Thyroid gland (tissue), 4 donors: ENCODE data around the gene CACNA1I.

ENCODE experiments used
- POLR2A ChIP-seq, 2 donors: fragments of 450-650 bp; IDR thresholded peaks; one replicate each; pipeline ENCODE4 v1.6.1; 2017; ENCODE audit warnings: antibody characterized with exemption in 2 of 2, mild to moderate bottlenecking in 2 of 2, moderate library complexity in 1 of 2
- TF ChIP-seq, protein P1 (sequence below), 6 experiments: fragments of 200-600 bp in 3 of 6; fragments of 450-650 bp in 3 of 6; sonication (generic) in 3 of 6; IDR thresholded peaks; one replicate each; pipeline ENCODE4 v1.5.1; 2016 to 2019; ENCODE audit warnings: antibody characterized with exemption in 6 of 6, mild to moderate bottlenecking in 2 of 6, inconsistent platforms in 1 of 6, moderate library complexity in 1 of 6

DNA sequence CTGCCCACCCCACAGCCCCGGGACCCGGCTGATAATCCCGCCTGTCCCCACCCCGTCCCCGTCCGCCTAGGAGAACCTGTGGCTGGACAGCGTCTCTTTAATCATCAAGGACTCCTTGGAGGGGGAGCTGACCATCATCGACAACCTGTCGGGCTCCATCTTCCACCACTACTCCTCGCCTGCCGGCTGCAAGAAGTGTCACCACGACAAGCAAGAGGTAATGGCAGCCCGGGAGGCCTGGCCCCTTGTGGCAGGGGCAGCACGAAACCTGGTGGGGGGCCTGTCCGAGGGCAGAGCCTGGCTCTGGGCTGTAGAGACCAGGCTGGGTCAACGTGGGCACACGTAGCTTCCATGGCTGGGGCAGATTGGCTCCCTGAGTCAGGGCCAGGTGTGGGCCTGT, 109.1 kb downstream of the CACNA1I start:
- TF ChIP-seq, protein P1, sequence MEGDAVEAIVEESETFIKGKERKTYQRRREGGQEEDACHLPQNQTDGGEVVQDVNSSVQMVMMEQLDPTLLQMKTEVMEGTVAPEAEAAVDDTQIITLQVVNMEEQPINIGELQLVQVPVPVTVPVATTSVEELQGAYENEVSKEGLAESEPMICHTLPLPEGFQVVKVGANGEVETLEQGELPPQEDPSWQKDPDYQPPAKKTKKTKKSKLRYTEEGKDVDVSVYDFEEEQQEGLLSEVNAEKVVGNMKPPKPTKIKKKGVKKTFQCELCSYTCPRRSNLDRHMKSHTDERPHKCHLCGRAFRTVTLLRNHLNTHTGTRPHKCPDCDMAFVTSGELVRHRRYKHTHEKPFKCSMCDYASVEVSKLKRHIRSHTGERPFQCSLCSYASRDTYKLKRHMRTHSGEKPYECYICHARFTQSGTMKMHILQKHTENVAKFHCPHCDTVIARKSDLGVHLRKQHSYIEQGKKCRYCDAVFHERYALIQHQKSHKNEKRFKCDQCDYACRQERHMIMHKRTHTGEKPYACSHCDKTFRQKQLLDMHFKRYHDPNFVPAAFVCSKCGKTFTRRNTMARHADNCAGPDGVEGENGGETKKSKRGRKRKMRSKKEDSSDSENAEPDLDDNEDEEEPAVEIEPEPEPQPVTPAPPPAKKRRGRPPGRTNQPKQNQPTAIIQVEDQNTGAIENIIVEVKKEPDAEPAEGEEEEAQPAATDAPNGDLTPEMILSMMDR (IDR thresholded peaks at IDR 0.05), result no peak
- TF ChIP-seq POLR2A (IDR thresholded peaks at IDR 0.05), result no peak
